HPDE6-E6E7 (cell line): ENCODE results near the gene MAP4K4.
A peak's percentile ranks its signal among the peaks of the same experiment; 100 is the strongest.

ENCODE experiments used
- DNase-seq: peaks from one replicate; pipeline ENCODE4 v3.0.0; 2011; ENCODE audit warnings: missing footprints; ENCODE audit errors: extremely low spot score

Gene MAP4K4

DNA sequence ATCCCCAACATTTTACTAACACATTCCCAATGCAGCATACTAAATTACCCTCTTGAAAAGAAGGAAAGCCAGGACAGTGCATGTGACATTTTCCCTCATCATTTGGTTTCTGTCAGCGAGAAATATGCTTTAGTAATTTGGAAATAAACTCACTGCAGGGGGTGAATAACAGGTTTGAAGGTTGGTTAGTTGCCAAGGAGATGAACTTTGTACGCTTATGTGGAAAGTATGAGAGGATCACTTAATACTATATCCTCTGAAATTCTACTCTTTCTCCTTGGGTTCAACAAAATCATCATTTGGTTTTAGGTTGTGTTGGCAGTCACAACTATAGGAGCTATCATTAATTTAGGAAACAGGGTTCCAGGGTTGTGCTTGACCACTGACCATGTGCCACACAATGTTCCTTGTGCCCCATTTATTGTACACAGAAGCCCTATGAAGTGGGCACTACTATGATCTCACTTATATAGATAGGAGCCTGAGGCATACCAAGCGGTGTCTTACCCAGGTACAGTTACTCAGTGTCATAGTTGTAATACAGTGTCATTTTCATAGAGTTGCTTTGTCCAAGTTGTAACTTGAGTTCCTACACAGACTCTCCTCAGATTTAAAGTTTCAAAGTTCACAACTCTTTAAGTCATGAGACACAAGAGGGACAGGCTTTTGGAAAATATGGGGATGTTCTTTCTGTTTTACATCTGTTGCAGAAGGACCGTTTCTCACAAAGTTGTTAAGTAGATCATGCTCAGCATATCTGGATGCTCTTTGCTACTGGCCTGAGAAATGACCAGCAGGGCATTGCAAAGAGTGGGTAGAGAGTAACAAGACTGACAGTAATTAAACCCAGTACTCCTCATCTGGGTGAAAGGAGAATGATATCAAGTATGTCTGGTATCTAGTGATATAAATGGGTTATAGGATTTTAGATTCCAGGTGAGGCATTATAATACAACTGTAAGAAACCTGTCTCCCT is 91.8 kb downstream of the MAP4K4 start:
- DNase-seq: no peak

DNA sequence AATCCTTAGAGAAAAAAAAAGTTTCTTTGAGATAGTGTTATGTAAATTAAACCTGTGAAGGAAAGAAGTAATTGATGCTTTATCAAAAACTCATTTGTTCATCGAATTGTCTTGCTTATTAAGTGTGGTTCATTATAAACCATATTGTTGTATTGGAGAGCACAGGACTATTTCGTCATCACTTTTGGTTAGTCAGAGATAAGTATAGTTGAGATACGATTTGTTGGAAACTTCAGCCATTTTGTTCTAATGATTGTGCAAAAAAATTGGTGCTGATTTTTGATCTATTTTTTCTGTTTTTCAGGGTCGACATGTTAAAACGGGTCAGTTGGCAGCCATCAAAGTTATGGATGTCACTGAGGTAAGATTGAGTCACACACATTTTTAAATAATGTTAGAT is 92.9 kb downstream of the MAP4K4 start:
- no peak for DNase-seq

DNA sequence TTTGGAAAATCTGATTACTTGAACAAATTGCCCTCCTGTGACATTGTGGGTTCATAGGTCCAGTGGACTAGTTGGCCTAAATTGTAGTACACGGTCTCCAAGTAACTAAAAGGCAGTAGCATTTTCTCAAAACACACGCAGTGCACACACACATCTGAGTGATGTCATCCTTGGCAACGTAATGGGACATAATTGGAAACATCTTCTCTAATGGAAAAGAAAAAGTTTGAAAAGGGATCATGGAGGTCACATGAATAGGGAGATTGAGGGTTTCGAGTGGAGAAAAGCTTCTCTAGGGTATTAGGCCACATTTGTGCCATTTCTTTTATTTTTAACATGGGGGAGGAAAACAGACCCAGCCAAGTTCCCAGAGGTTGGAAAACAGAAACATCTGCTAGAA is 93.3 kb downstream of the MAP4K4 start:
- DNase-seq: no peak

DNA sequence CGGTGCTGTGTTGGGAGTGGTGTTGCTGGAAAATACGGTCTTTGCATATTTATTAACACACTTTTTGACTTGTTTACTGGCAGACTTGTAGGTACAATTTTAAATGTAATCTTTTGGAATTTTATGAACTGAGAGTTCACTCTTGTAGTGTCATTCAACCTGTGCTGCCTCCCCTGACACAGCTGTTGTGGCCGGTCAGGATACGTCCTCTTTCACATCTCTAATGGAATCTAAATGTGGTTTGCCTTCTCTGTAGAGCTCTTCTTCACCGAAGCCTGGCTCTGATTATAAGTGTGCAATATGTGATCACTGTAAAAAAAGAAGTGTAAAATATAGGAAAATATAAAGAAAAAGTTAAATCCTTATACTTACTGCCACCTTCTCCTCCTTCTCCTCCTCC is 94.7 kb downstream of the MAP4K4 start:
- DNase-seq: no peak

DNA sequence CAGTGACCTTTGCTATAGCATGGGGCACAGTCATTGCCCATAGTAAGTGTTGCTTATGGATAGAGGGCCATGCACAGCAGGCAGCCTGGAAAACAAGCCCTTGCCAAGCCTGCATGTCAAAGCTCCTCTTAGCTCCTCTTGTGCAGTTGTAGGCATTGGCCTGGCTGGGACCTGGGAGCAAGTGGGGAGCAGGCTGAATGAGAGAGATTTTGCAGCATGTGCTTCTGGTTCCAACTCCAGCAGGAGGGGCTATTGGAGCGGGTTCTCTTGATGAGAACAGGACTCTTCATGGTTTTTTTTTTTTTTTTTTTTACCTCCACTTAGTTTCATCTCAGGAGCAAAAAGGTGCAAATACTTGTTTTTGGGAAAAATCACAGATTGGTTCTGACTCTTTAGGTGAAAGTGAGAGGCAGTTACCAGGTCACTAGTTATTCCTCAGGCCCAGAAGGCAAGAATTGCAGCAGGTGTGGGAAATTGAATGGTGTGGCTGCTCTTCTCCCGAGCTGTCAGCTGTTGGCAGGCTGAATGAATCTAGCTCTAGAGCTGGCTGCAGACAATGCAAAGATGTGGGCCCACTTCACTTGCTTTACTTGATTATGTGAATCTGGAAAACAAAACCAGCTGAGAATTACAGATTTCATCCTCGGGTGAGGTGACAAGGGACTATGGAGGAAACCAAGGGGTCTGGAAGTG is 95.9 kb downstream of the MAP4K4 start:
- no peak for DNase-seq

DNA sequence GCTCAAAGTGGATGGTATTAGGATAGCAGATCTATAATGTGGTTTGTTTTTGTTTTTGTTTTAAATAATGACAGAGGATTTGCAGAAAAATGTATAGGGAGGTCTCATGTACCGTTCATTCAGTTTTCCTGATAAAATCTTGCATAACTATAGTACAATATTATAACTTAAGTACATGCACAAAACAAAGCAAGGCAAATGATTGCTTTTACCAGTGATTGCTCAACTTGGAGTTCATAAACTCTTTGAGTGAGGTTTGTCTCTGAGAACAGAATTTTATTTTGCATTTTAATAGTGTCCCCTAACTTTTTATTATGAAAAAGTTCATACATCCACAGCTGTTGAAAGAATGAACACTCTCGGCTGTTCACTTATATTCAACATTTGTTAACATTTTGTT is 96.6 kb downstream of the MAP4K4 start:
- no peak for DNase-seq

DNA sequence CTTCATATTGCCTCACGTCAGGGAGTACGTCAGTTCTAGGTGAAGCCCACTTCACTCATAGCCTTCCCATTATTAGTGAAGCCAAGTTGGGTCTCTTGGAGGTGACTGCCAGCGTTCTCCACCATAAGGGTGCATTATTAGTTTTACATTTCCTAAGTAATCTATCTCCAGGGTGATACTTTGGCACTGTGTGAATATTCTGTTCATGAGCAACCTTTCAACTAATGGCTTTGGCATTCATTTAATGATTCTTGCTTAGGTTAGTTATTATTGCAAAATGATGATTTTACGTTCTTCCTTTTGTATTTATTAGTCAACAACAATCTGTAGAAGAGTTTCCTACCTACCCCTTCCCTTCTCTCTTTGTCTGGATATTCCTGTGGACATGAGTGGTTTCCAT is 97.5 kb downstream of the MAP4K4 start:
- DNase-seq: no peak

DNA sequence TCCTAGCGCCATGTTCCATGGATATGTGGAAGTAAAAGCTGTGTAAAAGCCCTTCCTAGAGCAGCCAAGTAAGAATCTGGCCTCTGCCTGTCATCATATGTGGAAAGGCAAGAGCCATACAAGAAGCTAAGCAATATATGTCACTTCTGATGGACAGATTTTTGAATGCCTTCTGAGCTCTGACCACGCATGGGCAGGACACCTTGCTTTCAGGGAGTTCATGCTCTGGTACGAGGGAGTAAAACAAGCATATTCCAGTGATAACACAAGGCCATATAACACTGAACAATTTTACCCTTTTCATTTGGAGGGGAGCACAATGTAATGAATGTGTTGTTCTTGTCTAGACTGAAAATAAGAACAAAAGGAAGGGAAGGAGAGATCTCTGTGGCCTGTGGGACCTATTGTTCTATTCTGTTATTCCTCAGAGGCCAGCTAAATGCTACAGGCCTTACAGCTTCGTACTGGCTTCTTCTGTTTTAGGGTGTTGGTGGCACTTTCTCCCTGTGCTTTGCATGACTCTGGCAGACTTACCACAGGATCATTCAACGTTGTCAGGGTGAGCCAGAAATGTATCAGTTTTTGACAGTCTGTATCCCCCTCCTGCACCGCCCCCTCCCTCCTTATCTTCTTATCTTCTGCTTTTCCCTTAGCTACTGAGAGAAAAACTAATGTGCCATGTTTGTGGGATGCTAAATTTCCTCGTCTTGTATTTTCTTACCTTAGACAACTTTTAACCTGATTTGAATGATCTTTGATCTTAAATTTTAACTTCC is 99.5 kb downstream of the MAP4K4 start:
- DNase-seq: no peak

DNA sequence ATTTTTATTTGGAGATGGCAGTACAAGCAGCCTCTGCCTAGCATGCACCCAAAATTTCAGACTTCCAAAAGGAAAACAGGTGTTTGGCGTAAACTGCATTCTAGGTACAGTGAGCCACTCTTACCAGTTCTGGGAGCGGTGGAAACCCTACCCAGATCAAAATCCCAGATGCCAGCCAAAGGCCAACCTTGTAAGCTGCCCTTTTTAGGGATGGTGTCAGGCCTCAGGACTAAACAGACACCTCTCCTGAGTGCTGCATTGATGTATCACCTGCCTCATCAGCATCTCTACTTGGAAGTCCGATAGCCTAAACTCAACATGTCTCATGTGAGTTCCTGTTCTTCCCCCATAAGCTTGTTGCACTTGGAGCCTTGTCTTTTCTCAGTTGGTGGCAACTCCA is 104.0 kb downstream of the MAP4K4 start:
- DNase-seq: no peak

DNA sequence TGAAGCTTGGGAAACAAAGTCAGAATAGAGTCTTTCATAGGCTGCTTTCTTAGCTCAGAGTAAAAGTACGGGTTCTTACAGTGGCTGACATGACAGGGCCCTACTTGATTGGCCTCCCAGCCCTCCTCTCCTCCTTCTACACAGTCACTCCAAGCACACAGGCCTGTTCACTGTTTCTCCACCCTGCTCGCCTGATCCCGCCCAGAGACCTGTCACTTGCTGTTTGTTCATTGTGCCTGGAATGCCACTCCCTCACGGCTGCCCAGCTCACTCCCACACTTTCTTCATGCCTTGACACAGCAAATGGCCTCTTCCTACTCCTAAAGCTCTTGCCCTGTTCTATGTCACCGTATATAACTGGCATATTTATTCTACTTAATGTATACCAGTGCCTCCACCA is 104.8 kb downstream of the MAP4K4 start:
- DNase-seq: peak; percentile 36

DNA sequence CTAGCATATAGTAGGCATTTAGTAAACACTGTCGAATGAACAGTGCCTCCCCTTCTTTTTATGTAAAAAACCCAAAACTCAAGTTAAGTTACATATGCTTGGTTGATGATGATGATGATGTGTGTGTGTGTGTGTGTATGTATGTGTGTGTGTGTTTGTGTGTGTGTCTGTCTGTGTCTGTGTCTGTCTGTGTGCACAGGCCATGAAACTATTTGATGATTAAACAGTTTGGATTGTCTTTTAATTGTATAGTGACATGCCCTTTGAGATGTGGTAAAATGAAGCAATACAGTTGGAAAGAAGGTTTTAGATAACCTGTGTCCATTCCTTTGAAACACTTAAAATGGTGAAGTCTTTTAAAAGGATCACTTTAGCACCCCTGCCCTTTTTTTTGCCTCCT is 105.6 kb downstream of the MAP4K4 start:
- DNase-seq: no peak

DNA sequence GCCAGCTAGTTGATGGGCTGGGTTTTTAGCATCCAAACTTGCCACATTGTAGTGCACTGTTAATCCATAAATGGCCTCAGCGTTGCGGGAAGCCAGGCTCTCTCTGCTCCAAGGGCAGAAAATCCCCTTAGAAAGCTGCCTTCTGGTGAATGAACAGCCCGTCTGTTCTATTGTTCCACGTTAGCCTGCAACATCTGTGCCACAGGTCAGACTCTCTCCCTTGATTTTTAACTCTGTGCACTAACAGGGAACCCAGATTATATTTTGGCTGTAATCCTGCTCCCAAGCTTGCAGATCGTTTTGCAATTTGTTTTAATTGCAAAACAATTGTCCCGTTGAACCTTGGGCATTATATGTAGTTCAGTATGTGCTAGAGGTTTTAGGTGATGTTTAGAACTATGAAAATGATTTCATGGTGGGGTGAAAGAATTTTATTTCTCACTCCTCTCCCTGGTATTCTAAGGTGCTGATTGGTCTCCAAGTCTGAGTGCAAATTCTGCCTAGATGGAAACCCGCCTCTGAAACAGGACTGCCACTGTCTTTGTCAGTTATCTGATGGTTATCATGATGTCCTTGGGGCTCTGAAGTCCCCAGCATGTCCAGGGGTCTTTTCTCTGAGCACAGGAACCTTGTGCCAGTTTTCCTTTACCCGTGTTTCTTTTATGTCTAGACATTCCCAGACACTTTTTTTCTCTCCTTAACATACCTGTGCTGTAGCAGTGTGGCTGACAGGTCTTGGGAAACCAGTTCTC is 106.6 kb downstream of the MAP4K4 start:
- DNase-seq: no peak

DNA sequence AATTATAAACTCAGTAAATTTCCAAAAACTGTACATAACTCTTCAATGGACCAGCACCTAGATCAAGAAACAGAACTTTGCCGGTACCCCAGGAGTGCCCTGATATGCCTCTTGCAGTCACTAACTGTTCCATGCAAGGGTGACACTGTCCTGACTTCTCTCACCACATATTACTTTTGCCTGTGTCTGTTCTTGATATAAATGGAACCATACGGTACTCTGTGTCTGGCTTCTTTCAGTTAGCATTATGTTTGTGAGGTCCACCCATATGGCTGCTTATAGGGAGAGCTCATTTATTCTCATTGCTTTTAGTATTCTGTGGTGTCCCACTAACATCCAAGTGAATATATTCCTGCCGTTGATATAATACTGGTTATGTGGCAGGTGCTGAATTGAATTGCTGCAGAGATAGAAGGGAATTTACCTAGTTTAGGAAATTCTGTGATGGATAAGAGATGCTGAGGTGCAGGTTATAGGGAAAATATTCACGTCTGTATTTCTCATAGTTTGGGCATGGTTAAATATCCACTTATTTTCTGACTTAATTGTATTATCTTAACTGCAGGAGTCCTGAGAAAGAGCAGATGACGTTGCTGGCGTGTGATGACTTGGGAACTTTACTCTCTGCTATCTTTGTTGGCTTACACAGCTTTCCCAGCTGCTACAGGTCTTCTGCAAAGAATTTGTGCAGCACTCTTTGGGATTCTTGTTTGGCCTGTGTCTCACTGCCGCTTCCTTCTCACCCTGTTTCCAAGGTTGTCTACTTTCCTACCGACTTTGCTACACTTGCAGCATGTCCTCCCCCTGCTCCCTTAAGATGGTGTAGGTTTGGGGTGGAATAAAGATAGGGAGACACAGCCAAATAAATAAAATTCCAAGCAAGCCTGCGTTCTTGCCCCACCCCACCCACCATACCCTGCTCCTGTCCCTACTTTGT is 107.9 kb downstream of the MAP4K4 start:
- no peak for DNase-seq

DNA sequence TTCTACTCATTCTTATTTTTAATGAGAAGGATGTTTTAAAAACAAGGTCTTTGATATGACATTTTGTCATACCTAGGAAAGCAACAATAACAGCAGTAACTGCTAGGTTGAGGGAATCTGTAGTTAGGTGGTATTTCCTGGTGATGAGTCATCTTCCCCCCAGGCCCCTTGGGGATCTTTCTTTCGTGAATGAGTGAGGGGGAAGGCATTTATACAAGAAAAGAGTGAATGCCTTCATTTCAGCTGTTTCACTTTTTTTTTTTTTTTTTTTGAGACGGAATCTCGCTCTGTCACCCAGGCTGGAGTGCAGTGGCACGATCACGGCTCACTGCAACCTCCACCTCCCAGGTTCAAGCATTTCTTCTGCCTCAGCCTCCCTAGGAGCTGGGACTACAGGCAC is 108.6 kb downstream of the MAP4K4 start:
- peak; percentile 45 for DNase-seq

DNA sequence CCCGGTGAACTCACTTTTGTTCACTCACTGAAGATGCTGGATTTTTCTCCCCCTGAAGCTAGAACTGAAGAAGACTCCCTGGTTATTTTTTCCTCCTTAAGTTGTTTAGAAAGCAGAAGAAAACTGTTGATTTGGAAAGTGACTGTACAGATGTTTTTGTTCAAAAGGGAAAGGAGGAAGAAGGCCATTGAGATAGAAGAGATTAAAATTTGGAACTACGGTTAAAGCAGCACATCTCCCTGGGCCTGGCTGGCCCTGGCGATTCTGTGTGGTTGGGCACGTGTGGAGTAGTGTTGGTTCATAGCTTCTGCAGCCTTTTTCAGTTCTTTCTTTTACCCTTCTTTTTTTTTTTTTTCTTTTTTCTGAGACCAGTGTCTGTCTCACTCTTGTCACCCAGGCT is 109.2 kb downstream of the MAP4K4 start:
- DNase-seq: no peak

DNA sequence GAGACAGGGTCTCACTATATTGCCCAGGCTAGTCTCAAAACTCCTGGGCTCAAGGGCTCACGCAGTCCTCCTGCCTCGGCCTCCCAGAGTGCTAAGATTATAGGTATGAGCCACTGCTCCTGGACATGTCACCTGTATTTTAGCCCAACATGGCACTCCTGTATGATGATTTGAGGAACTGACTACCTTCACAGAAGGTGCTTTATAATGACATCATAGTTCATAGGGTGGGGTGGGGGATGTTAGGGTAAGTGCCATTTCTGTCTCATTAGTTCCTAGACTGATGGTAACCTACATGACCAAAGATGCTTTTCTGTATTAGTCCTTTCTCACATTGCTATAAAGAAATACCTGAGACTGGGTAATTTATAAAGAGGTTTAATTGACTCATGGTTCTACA is 109.7 kb downstream of the MAP4K4 start:
- DNase-seq: no peak

DNA sequence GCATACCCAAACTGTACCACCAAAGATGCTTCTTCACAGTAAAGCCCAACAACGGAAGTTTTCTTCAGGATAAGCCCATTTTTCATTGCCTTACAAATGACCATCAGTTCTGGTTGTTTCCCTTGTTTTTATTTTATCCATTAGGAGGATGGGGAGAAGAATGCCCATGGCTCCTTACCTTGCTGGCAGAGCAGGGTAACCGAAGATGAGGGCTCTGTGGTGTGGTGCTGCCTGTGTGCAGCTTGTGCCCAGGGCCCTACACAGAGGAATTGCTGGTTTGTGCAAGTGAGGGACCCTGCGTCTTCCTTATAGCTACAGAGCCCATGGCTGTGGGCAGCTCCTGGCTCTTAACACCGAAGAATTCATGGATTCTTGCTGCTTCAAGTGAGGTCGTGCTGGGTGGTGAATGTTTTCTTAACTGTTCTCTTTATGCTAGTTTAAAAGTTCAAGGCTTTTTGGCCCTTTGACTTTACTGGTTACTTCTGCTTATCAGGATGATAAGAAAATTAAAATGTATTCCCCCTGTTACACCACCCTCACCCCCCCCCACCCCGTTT is 110.6 kb downstream of the MAP4K4 start:
- no peak for DNase-seq

DNA sequence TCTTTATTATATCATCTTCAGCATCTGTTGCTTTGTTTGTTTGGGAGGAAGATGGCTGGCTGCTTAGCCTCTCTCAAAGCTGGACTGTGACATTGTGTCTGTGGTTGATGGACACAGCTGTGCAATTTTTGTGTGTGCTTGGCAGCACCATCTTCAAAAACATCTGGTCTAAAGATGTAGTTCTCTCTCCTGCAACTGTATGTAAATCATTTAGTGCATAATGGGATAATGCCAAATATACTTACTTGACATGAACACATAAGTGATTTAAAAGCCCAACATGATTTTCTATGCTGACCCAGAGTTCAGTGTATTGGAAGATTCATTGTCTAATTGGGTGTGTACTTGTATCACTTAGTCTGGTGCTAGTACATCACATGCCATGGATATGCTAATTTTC is 112.2 kb downstream of the MAP4K4 start:
- DNase-seq: no peak

DNA sequence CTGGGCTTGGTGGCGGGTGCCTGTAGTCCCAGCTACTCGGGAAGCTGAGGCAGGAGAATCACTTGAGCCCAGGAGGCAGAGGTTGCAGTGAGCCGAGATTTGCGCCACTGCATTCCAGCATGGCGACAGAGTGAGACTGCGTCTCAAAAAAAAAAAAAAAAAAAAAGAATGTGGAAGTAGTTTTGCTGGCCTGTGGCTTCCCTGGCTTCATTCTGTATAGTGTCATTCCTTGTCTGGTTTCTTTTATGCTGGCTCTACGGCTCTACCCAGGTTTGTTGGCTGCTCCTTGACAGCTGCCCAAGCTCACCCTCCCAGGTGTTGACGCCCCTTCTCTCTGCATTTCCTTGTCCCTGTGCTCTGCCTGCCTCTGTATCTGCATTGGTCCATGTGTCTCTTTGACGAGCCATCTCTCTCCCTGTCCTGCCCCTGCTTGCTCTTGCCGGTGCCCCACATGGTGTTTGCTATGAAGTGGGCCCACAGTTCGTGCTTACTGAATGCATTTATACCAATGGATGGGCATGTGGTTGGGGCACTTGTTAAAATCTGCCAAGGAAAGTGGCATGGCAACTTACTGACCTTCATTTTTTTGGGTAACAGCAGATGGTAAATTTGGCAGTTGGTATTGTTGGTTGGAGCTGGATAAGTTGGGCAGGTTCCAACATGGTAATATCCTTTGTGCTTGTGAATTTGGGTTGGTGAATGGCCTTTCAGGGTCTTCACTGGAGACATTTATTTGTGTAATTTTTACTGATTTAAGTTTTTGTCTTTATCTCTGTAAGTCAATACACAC is 113.9 kb downstream of the MAP4K4 start:
- DNase-seq: no peak
